Loucy (cell line): Measurements from ENCODE around the gene DLGAP4.

Source experiments
- H2AFZ ChIP-seq: fragments of 200-600 bp; sonication (generic); 2 replicates; pipeline ENCODE4 v1.6.0; 2016; ENCODE audit warnings: antibody characterized with exemption, mild to moderate bottlenecking, low read length, moderate library complexity
- H3F3A ChIP-seq: fragments of 200-600 bp; 2 replicates; pipeline ENCODE4 v1.6.0; 2016; ENCODE audit warnings: antibody characterized with exemption, low read depth, mild to moderate bottlenecking
- H3K27me3 ChIP-seq: fragments of 200-600 bp; sonication (generic); 2 replicates; pipeline ENCODE4 v1.6.1; 2014; ENCODE audit warnings: low read length, mild to moderate bottlenecking; ENCODE audit not compliant: insufficient read depth, poor library complexity, severe bottlenecking
- H3K36me3 ChIP-seq: fragments of 200-600 bp; sonication (generic); 2 replicates; pipeline ENCODE4 v1.6.1; 2016; ENCODE audit warnings: low read length; ENCODE audit not compliant: insufficient read depth
- H3K4me1 ChIP-seq: fragments of 200-600 bp; sonication (generic); 2 replicates; pipeline ENCODE4 v1.5.1; 2014; ENCODE audit warnings: low read length, mild to moderate bottlenecking; ENCODE audit not compliant: insufficient read depth, poor library complexity, severe bottlenecking
- H3K4me2 ChIP-seq: fragments of 200-600 bp; sonication (generic); 2 replicates; pipeline ENCODE4 v1.6.0; 2014; ENCODE audit warnings: antibody characterized with exemption, low read length, low read depth, mild to moderate bottlenecking; ENCODE audit not compliant: poor library complexity, severe bottlenecking
- H3K4me3 ChIP-seq: fragments of 200-600 bp; sonication (generic); 2 replicates; pipeline ENCODE4 v1.5.1; 2014; ENCODE audit warnings: low read length, mild to moderate bottlenecking, mixed read lengths; ENCODE audit not compliant: poor library complexity, severe bottlenecking
- H3K79me2 ChIP-seq: fragments of 200-600 bp; sonication (generic); 2 replicates; pipeline ENCODE4 v1.6.1; 2014; ENCODE audit warnings: low read length; ENCODE audit not compliant: insufficient read depth
- H3K9ac ChIP-seq: fragments of 200-600 bp; sonication (generic); 2 replicates; pipeline ENCODE4 v1.6.0; 2014; ENCODE audit warnings: mild to moderate bottlenecking, low read depth, low read length, moderate library complexity; ENCODE audit not compliant: poor library complexity, severe bottlenecking
- H3K9me2 ChIP-seq: fragments of 200-600 bp; sonication (generic); replicated peaks from 2 replicates; pipeline ENCODE4 v1.6.1; 2016; ENCODE audit warnings: low read depth, low read length, mixed read lengths
- H3K9me3 ChIP-seq: fragments of 200-600 bp; sonication (generic); 2 replicates; pipeline ENCODE4 v1.6.1; 2014; ENCODE audit warnings: mild to moderate bottlenecking, antibody characterized with exemption, low read length, low read depth; ENCODE audit not compliant: insufficient read depth
- H4K20me1 ChIP-seq: fragments of 200-600 bp; sonication (generic); 2 replicates; pipeline ENCODE4 v1.6.0; 2014; ENCODE audit warnings: antibody characterized with exemption, low read length, mild to moderate bottlenecking; ENCODE audit not compliant: insufficient read depth, poor library complexity, severe bottlenecking
- EZH2phosphoT487 ChIP-seq: fragments of 200-600 bp; IDR thresholded peaks from 2 replicates; pipeline ENCODE4 v1.6.1; 2018; ENCODE audit warnings: antibody characterized with exemption, mild to moderate bottlenecking, moderate library complexity, borderline replicate concordance
- TF ChIP-seq, protein P1 (sequence below): fragments of 200-600 bp; sonication (generic); conservative IDR thresholded peaks from 2 replicates; pipeline ENCODE4 v1.5.1; 2014; ENCODE audit warnings: mild to moderate bottlenecking, antibody characterized with exemption, low read length

Gene DLGAP4

DNA sequence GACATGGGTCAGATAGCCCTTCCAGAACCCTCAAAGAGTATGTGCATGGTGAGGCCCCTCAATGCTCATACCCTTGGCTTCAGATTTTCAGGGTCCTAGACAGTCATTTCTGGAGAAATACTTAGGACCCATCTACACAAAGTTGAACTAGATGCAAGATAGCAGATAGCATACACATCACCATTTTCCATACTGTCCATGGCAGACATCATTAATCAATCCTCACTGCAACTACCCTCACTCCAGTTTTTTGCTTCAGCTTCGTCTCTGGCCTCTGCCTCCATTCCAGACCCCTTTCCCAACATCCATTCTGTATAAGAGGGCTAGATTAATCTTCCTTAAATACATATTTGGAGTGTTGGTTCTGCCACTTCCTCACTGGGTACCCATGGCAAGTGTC, 139.7 kb downstream of the DLGAP4 start:
- no peak overlapping the region for H3K4me2 ChIP-seq
- H3K27me3 ChIP-seq, result no peaks in the 10 kb centered on the region
- H4K20me1 ChIP-seq, result no peaks in the 10 kb centered on the region
- TF ChIP-seq, protein P1, sequence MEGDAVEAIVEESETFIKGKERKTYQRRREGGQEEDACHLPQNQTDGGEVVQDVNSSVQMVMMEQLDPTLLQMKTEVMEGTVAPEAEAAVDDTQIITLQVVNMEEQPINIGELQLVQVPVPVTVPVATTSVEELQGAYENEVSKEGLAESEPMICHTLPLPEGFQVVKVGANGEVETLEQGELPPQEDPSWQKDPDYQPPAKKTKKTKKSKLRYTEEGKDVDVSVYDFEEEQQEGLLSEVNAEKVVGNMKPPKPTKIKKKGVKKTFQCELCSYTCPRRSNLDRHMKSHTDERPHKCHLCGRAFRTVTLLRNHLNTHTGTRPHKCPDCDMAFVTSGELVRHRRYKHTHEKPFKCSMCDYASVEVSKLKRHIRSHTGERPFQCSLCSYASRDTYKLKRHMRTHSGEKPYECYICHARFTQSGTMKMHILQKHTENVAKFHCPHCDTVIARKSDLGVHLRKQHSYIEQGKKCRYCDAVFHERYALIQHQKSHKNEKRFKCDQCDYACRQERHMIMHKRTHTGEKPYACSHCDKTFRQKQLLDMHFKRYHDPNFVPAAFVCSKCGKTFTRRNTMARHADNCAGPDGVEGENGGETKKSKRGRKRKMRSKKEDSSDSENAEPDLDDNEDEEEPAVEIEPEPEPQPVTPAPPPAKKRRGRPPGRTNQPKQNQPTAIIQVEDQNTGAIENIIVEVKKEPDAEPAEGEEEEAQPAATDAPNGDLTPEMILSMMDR, result no peak
- no peak for TF ChIP-seq EZH2phosphoT487
- H3K4me1 ChIP-seq, result no peaks in the 10 kb centered on the region
- no peaks in the 10 kb centered on the region for H3K79me2 ChIP-seq
- no peak overlapping the region for H3K4me3 ChIP-seq
- no peaks in the 10 kb centered on the region for H3K9me3 ChIP-seq
- no peak overlapping the region for H2AFZ ChIP-seq
- H3K36me3 ChIP-seq, result no peaks in the 10 kb centered on the region
- no peak overlapping the region for H3K9ac ChIP-seq
- no peaks in the 10 kb centered on the region for H3K9me2 ChIP-seq
- no peaks in the 10 kb centered on the region for H3F3A ChIP-seq

GRCh38 chr20:36446557-36446956, 140.4 kb downstream of the DLGAP4 start:
- Histone ChIP-seq H3K79me2 (no peaks in the 10 kb centered on the region), H3K9ac (no peak overlapping the region), H2AFZ (no peak overlapping the region), H3K27me3 (no peaks in the 10 kb centered on the region), H3K4me3 (no peak overlapping the region), H4K20me1 (no peaks in the 10 kb centered on the region), H3K9me3 (no peaks in the 10 kb centered on the region), H3K9me2 (no peaks in the 10 kb centered on the region), H3F3A (no peaks in the 10 kb centered on the region), H3K4me2 (no peak overlapping the region), H3K4me1 (no peaks in the 10 kb centered on the region), H3K36me3 (no peaks in the 10 kb centered on the region)
- TF ChIP-seq, protein P1, result no peak
- TF ChIP-seq EZH2phosphoT487, result no peak

DNA sequence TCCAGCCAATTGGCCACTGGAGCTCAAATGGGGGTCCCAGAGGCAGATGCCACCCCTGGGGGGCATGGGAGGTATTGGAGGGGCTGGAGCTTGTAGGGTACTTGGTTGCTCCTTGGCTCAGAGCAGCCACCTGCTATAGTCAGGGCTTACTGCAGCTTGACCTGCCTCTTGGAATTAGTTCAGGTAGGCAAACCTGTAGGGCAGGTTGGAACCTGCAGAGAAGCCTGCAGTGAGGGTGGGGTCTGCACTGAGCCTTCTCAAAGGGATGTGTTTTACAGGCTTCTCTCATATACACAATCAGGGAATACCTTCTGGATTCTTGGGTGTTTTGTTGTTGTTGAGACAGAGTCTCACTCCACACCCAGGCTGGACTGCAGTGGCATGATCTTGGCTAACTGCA, 141.0 kb downstream of the DLGAP4 start:
- H3K4me3 ChIP-seq, result no peak overlapping the region
- H2AFZ ChIP-seq, result no peak overlapping the region
- H3K27me3 ChIP-seq, result no peaks in the 10 kb centered on the region
- TF ChIP-seq, protein P1, result no peak
- TF ChIP-seq EZH2phosphoT487, result no peak
- H3K4me2 ChIP-seq, result no peak overlapping the region
- H4K20me1 ChIP-seq, result no peaks in the 10 kb centered on the region
- no peaks in the 10 kb centered on the region for H3K36me3 ChIP-seq
- H3K4me1 ChIP-seq, result no peaks in the 10 kb centered on the region
- H3F3A ChIP-seq, result no peaks in the 10 kb centered on the region
- H3K9me2 ChIP-seq, result no peaks in the 10 kb centered on the region
- H3K9ac ChIP-seq, result no peak overlapping the region
- H3K79me2 ChIP-seq, result no peaks in the 10 kb centered on the region
- no peaks in the 10 kb centered on the region for H3K9me3 ChIP-seq
